Type B pancreatic cell (in vitro differentiated cells): ENCODE results near the gene DTNBP1. TPM values are rescaled to one million over a fixed set of nuclear protein-coding genes. Genes with fewer than 3 reads are reported as not detected.

Source experiments
- DNase-seq: peaks from one replicate; pipeline ENCODE4 v3.0.0; 2021; ENCODE audit warnings: mixed read lengths; ENCODE audit not compliant: unreplicated experiment; ENCODE audit errors: extremely low spot score
- H3K27ac Mint-ChIP-seq: 2 replicates; pipeline ENCODE4 v1.8.0; 2021; ENCODE audit warnings: mild to moderate bottlenecking, mixed read lengths
- H3K27me3 Mint-ChIP-seq: 2 replicates; pipeline ENCODE4 v1.8.0; 2021; ENCODE audit warnings: mixed read lengths
- H3K36me3 Mint-ChIP-seq: 2 replicates; pipeline ENCODE4 v1.8.0; 2021; ENCODE audit warnings: mixed read lengths
- H3K4me1 Mint-ChIP-seq: one replicate; pipeline ENCODE4 v1.8.0; 2021; ENCODE audit warnings: mixed read lengths; ENCODE audit not compliant: unreplicated experiment
- H3K4me3 Mint-ChIP-seq: 2 replicates; pipeline ENCODE4 v1.8.0; 2021; ENCODE audit warnings: mild to moderate bottlenecking, mixed read lengths
- H3K9me3 Mint-ChIP-seq: 2 replicates; pipeline ENCODE4 v1.8.0; 2021; ENCODE audit warnings: mixed read lengths
- total RNA-seq: library from RNA; stranded (reverse); gene quantifications from 2 replicates; pipeline ENCODE4 v1.2.1, GENCODE V29; 2021; ENCODE audit warnings: low replicate concordance
- TF ChIP-seq, protein P1 (sequence below): fragments of 200-600 bp; sonication (generic); conservative IDR thresholded peaks from 2 replicates; pipeline ENCODE4 v1.5.0; 2021; ENCODE audit warnings: antibody characterized with exemption, mild to moderate bottlenecking

Gene DTNBP1
- total RNA-seq, 1 donor from 2014 or later, result 11.6 TPM

- TF ChIP-seq, protein P1, sequence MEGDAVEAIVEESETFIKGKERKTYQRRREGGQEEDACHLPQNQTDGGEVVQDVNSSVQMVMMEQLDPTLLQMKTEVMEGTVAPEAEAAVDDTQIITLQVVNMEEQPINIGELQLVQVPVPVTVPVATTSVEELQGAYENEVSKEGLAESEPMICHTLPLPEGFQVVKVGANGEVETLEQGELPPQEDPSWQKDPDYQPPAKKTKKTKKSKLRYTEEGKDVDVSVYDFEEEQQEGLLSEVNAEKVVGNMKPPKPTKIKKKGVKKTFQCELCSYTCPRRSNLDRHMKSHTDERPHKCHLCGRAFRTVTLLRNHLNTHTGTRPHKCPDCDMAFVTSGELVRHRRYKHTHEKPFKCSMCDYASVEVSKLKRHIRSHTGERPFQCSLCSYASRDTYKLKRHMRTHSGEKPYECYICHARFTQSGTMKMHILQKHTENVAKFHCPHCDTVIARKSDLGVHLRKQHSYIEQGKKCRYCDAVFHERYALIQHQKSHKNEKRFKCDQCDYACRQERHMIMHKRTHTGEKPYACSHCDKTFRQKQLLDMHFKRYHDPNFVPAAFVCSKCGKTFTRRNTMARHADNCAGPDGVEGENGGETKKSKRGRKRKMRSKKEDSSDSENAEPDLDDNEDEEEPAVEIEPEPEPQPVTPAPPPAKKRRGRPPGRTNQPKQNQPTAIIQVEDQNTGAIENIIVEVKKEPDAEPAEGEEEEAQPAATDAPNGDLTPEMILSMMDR, result no peak
- DNase-seq, result no peak
- H3K36me3 Mint-ChIP-seq, result no peaks in the 10 kb centered on the region
- no peak overlapping the region for H3K4me3 Mint-ChIP-seq
- no peaks in the 10 kb centered on the region for H3K4me1 Mint-ChIP-seq
- H3K27ac Mint-ChIP-seq, result no peak overlapping the region
- H3K27me3 Mint-ChIP-seq, result no peaks in the 10 kb centered on the region
- no peaks in the 10 kb centered on the region for H3K9me3 Mint-ChIP-seq
Observed at GRCh38 chr6:15604843-15605242, 58.0 kb downstream of the DTNBP1 start.

GRCh38 chr6:15602154-15602553 lies 60.7 kb downstream of the DTNBP1 start:
- H3K4me1 Mint-ChIP-seq, result no peaks in the 10 kb centered on the region
- no peaks in the 10 kb centered on the region for H3K36me3 Mint-ChIP-seq
- TF ChIP-seq, protein P1, result no peak
- no peak overlapping the region for H3K27ac Mint-ChIP-seq
- DNase-seq, result no peak
- no peaks in the 10 kb centered on the region for H3K27me3 Mint-ChIP-seq
- H3K4me3 Mint-ChIP-seq, result no peak overlapping the region
- no peaks in the 10 kb centered on the region for H3K9me3 Mint-ChIP-seq

DNA sequence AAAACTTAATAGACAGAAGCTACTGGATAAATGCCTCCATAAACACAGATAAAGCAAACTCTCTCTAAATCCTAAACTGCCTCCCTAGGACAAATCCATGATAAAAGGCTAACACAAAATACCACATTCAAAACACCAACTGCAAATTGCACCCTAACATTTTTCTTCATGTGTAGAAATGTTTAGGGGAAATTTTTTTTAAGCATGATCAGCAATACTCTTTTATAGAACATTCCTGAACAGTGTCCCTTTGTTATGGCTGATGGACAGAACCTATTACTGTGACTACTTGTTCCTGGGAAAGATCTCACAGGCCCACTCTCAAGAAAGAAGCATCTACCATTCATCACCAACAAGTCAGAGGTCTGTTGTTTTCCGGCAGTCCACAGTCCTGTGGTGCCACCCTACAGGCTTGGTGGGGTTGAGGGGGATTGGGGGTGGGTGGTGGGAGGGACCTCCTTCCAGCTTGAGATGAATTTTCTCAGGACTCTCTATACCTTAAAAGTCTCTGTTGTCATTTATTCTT lies 64.5 kb downstream of the DTNBP1 start:
- Mint-ChIP-seq H3K4me1 (peaks cover 6% of the 10 kb centered on the region), H3K4me3 (no peak overlapping the region), H3K9me3 (no peaks in the 10 kb centered on the region), H3K36me3 (no peaks in the 10 kb centered on the region), H3K27me3 (no peaks in the 10 kb centered on the region), H3K27ac (no peak overlapping the region)
- TF ChIP-seq, protein P1, result no peak
- DNase-seq, result no peak

GRCh38 chr6:15596186-15596896 lies 66.5 kb downstream of the DTNBP1 start:
- Mint-ChIP-seq H3K27me3 (no peaks in the 10 kb centered on the region), H3K36me3 (no peaks in the 10 kb centered on the region), H3K27ac (no peak overlapping the region), H3K9me3 (no peaks in the 10 kb centered on the region), H3K4me3 (no peak overlapping the region), H3K4me1 (peaks cover 14% of the 10 kb centered on the region)
- TF ChIP-seq, protein P1, result no peak
- no peak for DNase-seq

- no peak overlapping the region for H3K27ac Mint-ChIP-seq
- no peaks in the 10 kb centered on the region for H3K36me3 Mint-ChIP-seq
- DNase-seq, result no peak
- TF ChIP-seq, protein P1, result no peak
- peaks cover 14% of the 10 kb centered on the region for H3K4me1 Mint-ChIP-seq
- no peak overlapping the region for H3K4me3 Mint-ChIP-seq
- H3K9me3 Mint-ChIP-seq, result no peaks in the 10 kb centered on the region
- H3K27me3 Mint-ChIP-seq, result no peaks in the 10 kb centered on the region
Observed at GRCh38 chr6:15595461-15596173, 67.2 kb downstream of the DTNBP1 start.
